Activated CD4-positive, CD25-positive, alpha-beta regulatory T cell treated with anti-CD3 and anti-CD28 coated beads, Interleukin-2, amount 50 U/mL, for 72 hours (primary cell): ENCODE measurements around the gene CAAP1.
"Not testable (repeated sequence)": the region's sequence is repeated elsewhere in the genome, so short reads cannot be mapped to it uniquely, and the experiment has no call there.

Experiments used
- DNase-seq: peaks from one replicate; pipeline ENCODE4 v3.0.0; 2021

The CAAP1 gene

GRCh38 chr9:26892251-26893029, at the start of gene CAAP1:
TSS of gene CAAP1 (minus strand) at chr9:26892802. CDS start at chr9:26892715, 87 bp downstream.
- peak; percentile 90 for DNase-seq

DNA sequence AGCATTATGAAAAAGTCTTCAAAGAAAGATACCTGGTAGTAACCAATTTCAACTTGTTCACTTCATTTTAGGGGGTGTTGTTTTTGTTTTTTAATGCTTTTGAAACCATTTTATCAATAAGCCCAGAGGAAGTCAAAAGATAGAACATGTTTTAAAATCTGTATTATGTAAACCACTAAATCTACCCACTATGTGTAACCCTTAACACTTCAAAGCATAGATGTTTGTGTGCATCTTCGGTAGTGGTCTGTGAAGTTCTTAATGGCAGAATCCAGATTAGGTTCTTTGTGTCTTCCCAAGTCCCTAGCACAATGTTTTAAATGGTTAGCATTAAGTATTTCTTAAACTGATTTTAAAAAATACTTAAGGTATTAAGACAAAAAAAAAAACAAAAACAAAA, 48.2 kb upstream of the CAAP1 start:
- DNase-seq, result no peak

GRCh38 chr9:26939955-26940711, 47.5 kb upstream of the CAAP1 start:
- DNase-seq, result no peak

DNA sequence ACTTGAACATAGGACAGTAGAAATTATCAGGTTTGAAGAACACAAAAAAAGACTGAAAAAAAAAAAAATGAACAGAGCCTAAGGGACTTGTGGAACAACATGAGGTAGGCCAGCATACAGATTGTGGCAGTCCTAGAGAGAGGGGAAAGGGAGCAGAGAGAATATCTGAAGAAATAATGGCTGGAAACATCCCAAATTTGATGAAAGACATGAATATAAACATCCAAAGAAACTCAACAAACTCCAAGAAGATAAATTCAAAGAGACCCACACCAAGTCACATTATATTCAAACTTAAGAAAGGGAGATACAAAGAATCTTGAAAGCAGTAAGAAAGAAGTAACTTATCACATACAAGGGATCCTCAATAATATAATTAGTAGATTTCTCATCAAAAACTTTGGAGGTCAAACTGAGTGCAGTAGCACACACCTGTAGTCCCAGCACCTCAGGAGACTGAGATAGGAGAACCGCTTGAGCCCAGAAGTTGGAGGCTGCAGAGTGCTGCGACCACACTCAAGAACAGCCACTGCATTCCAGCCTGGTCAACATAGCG, 45.3 kb upstream of the CAAP1 start:
- DNase-seq, result no peak

- DNase-seq, result no peak
Observed at GRCh38 chr9:26935847-26936246, 43.2 kb upstream of the CAAP1 start.

DNA sequence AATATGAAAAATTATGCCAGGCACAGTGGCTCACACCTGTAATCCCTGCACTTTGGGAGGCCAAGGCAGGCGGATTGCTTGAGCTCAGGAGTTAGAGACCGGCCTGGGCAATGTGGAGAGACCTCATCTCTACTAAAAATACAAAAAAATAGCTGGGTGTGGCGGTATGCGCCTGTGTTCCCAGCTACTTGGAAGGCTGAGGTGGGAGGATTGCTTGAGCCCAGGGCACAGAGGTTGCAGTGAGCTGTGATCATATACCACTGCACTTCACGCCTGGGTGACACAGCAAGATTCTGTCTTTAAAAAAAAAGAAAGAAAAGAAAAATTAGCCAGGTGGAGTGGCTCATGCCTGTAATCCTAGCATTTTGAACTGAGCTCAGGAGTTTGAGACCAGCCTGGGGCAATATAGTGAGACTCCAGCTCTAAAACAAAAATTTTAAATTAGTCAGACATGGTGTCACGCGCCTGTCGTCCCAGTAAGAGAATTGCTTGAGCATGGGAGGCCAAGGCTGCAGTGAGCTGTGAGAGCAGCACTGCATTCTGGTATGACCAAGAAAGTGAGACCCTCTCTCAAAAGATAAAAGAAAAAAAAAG, 36.4 kb upstream of the CAAP1 start:
- no peak for DNase-seq

DNA sequence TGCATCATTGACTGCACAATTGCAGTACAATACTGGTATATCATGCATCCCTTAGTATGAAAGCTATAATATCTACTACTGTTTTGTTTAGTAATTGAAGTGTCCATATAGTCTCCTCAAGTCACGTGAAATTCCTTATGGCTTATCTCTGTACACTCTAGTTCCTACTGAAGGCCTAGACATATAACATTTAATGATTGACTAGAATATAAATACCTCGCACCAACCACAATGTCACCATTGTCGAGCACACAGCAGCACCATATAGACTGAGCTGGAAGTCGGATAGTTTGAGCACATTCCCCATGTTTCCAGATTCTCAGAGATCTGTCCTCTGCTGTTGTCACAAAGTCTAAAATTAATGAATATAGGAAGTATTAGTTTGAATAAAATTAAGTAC, 33.0 kb upstream of the CAAP1 start:
- no peak for DNase-seq

- no peak for DNase-seq
Observed at GRCh38 chr9:26919698-26920097, 27.1 kb upstream of the CAAP1 start.

DNA sequence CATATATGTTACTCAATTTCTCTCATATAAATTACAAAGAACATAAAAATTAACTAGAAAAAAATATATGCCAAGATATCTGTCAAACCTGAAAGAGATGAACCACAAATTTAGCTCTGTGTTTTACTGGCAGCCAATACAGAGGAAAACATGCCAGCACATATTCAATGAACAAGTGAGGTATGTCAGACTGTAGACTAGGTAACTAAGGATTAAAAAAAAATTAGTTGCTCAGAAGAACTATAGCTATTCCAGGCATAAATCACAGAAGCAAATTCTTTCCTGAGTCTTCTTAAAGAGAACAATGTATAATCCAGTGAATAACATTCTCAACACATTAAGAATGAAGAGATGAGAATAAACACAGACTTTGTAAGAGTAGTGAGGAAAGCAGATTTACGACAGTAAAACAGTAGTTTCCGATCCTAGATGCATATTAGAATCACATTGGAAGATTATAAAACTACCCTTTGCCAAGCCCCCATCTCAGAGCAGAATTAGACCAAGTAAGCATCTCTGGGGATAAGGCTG, 20.6 kb upstream of the CAAP1 start:
- DNase-seq, result no peak

DNA sequence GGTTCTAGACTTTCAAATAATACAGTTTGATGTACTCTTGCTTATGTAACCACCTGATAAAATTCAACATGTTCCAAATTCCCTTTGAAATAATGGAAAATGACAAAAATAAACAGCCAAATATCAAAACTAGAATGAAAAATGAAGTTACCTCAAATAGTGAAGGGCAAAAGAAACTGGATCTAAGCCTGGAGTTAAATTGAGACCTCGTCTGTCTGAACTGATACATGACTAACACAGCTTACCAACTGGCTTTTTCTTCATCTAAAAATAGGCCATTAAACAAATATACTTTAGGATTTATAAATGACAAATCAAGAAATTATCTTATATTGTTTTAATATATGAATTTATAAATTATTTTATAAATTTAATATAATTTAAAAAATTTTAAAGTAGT, 12.1 kb upstream of the CAAP1 start:
- no peak for DNase-seq

- DNase-seq, result no peak
Observed at GRCh38 chr9:26904070-26904469, 11.5 kb upstream of the CAAP1 start.

DNA sequence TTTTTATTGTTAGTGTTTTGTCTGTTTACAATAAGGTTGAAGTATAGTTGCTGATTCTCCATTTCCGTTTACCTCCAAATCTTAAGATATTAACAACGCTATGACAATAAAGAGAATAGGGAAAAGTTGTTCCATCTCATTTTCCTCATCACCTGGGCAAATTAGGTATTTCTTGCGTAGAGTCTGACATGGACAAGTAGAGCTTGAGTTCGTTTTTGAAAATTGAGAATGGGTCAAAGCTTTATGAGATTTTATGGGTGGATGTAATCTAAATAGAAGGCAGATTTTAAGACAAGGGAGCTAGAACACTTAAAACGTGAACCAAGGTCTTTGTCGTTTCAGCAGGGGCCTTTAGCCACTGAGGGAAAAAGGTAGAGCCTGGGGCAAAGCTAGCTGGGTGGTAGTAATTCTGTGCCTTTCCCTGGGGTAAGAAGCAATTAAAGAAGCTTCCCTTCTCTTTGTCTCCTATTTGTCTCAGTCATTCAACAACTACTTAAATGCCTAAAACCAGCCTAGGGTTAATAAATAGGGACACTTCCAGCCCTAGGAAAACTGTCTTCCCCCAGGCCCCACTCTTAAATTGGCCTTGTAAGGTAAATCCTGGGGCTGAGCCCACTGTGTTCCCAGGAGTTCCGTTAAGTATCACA, 551 bp upstream of the CAAP1 start:
- DNase-seq, result no peak

DNA sequence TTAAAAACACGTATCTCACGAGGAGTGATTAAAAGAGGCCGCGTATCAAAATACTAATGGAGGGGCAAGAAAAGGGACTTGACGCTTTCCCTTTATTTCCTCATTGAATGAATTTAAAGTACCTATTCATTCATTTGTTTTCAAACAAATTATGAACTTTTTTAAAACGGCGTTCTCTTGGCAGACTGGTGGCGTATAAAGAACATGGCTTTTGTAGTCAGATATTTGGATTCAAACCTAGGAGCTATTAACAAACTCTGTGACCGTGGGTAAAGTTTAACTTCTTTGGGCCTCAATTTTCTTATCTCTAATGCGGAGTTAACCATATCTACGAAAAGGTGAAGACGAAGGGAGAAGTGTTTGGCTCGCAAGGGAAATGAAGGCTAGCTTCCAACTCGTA, 876 bp downstream of the CAAP1 start:
- no peak for DNase-seq

- no peak for DNase-seq
Observed at GRCh38 chr9:26888271-26888670, 4.3 kb downstream of the CAAP1 start.

GRCh38 chr9:26882154-26882553, 10.4 kb downstream of the CAAP1 start:
- DNase-seq, result no peak

DNA sequence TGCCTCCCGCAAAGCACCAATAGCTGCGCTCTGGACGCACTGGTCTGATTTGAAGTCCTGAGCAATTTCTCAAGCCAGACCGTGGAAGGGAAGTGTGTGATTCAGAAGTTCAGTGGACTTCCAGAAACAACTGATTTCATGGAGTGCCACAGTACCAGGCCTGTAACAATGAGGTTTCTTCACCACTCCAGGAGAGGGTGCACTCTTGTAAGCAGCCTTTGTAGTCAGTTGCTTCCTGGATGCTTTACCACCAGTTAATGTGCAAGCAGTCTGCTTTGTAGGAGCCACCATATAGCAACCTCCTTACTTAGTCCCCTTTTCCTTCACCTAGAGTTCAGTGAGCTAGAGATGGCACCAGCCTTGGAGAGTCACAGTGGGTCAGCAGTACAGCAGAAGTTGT, 12.3 kb downstream of the CAAP1 start:
- DNase-seq, result no peak

- DNase-seq, result not testable (repeated sequence)
Observed at GRCh38 chr9:26875155-26875554, 17.4 kb downstream of the CAAP1 start.

- DNase-seq, result no peak
Observed at GRCh38 chr9:26870292-26870691, 22.3 kb downstream of the CAAP1 start.

DNA sequence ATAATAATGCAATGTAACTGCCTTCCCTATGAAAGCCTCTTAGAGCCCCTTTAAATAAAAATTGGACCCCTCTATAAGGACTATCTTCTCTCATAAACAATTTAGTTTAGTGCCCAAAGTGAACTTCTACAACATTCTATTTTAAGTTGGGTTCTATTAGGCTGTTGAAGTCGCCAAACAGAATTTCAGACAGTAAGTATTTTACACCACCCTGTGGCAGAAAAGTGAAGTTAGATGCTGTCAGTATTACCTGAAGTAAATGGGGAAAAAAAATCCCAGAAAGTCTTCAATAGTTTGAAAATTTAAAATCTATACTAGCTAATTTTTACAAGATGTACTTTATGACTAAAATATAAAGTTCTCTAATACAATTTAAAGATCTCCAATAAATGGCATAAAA, 29.5 kb downstream of the CAAP1 start:
- DNase-seq, result no peak

DNA sequence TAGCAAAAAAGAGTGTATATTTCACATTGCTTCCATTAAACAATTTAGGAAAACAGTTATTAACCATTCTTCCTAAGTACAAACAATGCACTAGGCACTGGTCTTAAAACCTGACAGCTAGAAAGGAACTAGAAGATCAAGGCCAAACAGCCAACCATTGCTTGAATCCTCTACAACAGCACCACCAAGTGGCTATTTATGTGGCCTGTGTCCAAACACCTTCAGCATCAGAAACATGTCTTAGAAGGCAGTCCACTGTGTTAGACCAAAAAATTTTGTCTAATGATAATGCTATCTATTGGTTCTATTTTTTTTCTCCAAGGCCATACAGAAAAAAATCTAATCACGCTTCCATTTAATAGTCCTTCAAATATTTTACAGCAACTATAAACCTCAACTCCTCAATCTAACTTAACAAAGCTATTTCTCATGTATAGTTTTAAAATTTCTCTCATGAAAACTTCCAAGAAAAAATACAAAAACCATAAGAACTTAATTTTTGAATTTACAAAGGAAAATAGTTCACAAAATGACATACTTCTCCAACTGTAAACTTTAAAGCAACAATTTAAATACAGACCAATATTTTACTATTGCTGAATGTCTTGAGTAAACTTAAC, 36.1 kb downstream of the CAAP1 start:
- DNase-seq, result no peak

- DNase-seq, result no peak
Observed at GRCh38 chr9:26850995-26851394, 41.6 kb downstream of the CAAP1 start.

DNA sequence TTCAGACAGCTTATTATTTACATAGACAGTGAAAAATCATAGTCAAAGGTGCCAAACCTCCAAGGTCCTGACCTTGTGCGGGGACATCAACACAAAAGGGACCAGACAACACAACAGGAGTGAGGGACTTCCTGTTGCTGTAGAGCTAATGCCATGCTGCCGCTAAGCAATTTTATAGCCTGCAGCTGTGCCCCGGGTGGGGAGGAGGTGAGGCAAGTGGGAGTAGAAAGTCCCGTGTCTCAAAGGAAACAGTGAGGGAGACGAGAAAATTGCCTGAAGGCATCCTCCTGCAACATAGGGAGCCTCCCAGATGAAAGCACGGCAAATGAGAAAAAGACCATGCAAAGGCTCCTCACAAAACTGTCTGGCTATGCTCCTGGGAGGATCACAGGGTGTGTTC, 58.8 kb downstream of the CAAP1 start:
- no peak for DNase-seq
